DOHH2 (cell line): Measurements from ENCODE around the gene VSTM2B.

Experiments
- H3F3A ChIP-seq: fragments of 200-600 bp; sonication (generic), shearing (Covaris generic); 2 replicates; pipeline ENCODE4 v1.6.0; 2016; ENCODE audit warnings: antibody characterized with exemption, mild to moderate bottlenecking; ENCODE audit not compliant: control insufficient read depth, insufficient read depth
- H3K27ac ChIP-seq: fragments of 200-600 bp; sonication (generic); 2 replicates; pipeline ENCODE4 v1.5.1; 2014; ENCODE audit warnings: low read depth, mild to moderate bottlenecking, low read length, moderate library complexity
- H3K27me3 ChIP-seq: fragments of 200-600 bp; sonication (generic); 2 replicates; pipeline ENCODE4 v1.6.1; 2014; ENCODE audit warnings: mild to moderate bottlenecking, low read length, mixed read lengths; ENCODE audit not compliant: control insufficient read depth
- H3K36me3 ChIP-seq: fragments of 200-600 bp; sonication (generic); 2 replicates; pipeline ENCODE4 v1.6.1; 2014; ENCODE audit warnings: mild to moderate bottlenecking, low read length, moderate library complexity, mixed read lengths; ENCODE audit not compliant: control insufficient read depth
- H3K4me1 ChIP-seq: fragments of 200-600 bp; sonication (generic); 2 replicates; pipeline ENCODE4 v1.6.1; 2014; ENCODE audit warnings: mild to moderate bottlenecking, low read length, mixed read lengths; ENCODE audit not compliant: control insufficient read depth
- H3K4me2 ChIP-seq: fragments of 200-600 bp; sonication (generic); 2 replicates; pipeline ENCODE4 v1.6.0; 2014; ENCODE audit warnings: mild to moderate bottlenecking, low read length, moderate library complexity
- H3K4me3 ChIP-seq: fragments of 200-600 bp; sonication (generic); 2 replicates; pipeline ENCODE4 v1.5.1; 2014; ENCODE audit warnings: mild to moderate bottlenecking, low read length, mixed read lengths
- H3K79me2 ChIP-seq: fragments of 200-600 bp; sonication (generic); 2 replicates; pipeline ENCODE4 v1.6.1; 2014; ENCODE audit warnings: mild to moderate bottlenecking, low read length, mixed read lengths; ENCODE audit not compliant: control insufficient read depth
- H3K9me2 ChIP-seq: fragments of 200-600 bp; sonication (generic); replicated peaks from 2 replicates; pipeline ENCODE4 v1.6.1; 2014; ENCODE audit warnings: mild to moderate bottlenecking, low read length, mixed read lengths; ENCODE audit not compliant: control insufficient read depth
- H3K9me3 ChIP-seq: fragments of 200-600 bp; sonication (generic); 2 replicates; pipeline ENCODE4 v1.6.1; 2014; ENCODE audit warnings: antibody characterized with exemption, low read length, mixed read lengths; ENCODE audit not compliant: control insufficient read depth, insufficient read depth
- H4K20me1 ChIP-seq: fragments of 200-600 bp; sonication (generic); 2 replicates; pipeline ENCODE4 v1.6.0; 2014; ENCODE audit warnings: low read depth, mild to moderate bottlenecking, antibody characterized with exemption, low read length, moderate library complexity; ENCODE audit not compliant: control insufficient read depth, insufficient read depth
- EZH2phosphoT487 ChIP-seq: fragments of 200-600 bp; sonication (generic); IDR thresholded peaks from 2 replicates; pipeline ENCODE4 v1.6.1; 2017; ENCODE audit warnings: borderline replicate concordance, mild to moderate bottlenecking, antibody characterized with exemption, low read length, moderate library complexity, mixed read lengths
- TF ChIP-seq, protein P1 (sequence below): fragments of 200-600 bp; sonication (generic); IDR thresholded peaks from one replicate; pipeline ENCODE4 v1.5.1; 2014; ENCODE audit warnings: antibody characterized with exemption, mild to moderate bottlenecking, low read depth, low read length; ENCODE audit not compliant: poor library complexity, severe bottlenecking

VSTM2B gene

DNA sequence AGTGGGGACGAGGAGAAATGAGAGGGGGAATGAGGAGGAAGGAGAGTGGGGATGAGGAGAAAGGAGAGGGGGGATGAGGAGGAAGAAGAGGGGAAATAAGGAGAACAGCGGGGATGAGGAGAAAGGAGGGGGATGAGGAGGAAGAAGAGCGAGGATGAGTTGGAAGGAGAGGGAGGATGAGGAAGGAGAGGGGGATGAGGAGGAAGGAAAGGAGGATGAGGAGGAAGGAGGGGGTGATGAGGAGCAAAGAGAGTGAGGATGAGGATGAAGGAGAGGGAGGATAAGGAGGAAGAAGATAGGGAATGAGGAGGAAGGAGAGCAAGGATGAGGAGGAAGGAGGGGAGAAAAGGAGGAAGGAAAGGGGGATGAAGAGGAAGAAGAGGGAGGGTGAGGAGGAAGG lies 14.0 kb upstream of the VSTM2B start:
- Histone ChIP-seq H4K20me1 (no peaks in the 10 kb centered on the region), H3K79me2 (no peaks in the 10 kb centered on the region), H3K4me2 (no peak overlapping the region)

DNA sequence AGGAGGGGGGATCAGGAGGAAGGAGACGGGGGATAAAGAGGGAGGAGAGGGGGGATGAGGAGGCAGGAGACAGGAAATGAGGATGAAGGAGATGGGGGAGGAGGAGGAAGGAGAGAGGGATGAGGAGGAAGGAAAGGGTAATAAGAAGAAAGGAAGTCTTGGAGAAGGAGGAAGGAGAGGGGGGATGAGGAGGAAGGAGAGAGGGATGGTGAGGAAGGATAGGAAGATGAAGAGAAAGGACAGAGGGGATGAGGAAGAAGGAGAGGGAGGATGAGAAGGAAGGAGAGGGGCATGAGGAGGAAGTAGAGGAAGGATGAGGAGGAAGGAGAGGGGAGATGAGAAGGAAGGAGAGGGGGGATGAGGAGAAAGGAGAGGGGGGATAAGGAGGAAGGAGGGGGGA lies 13.0 kb upstream of the VSTM2B start:
- Histone ChIP-seq H3K36me3 (no peaks in the 10 kb centered on the region), H3K4me3 (no peak overlapping the region), H3K27me3 (no peaks in the 10 kb centered on the region), H3F3A (no peaks in the 10 kb centered on the region), H4K20me1 (no peaks in the 10 kb centered on the region), H3K9me3 (no peaks in the 10 kb centered on the region), H3K79me2 (no peaks in the 10 kb centered on the region), H3K9me2 (no peaks in the 10 kb centered on the region), H3K4me1 (no peaks in the 10 kb centered on the region), H3K27ac (no peak overlapping the region), H3K4me2 (no peak overlapping the region)
- TF ChIP-seq EZH2phosphoT487: no peak
- TF ChIP-seq, protein P1, sequence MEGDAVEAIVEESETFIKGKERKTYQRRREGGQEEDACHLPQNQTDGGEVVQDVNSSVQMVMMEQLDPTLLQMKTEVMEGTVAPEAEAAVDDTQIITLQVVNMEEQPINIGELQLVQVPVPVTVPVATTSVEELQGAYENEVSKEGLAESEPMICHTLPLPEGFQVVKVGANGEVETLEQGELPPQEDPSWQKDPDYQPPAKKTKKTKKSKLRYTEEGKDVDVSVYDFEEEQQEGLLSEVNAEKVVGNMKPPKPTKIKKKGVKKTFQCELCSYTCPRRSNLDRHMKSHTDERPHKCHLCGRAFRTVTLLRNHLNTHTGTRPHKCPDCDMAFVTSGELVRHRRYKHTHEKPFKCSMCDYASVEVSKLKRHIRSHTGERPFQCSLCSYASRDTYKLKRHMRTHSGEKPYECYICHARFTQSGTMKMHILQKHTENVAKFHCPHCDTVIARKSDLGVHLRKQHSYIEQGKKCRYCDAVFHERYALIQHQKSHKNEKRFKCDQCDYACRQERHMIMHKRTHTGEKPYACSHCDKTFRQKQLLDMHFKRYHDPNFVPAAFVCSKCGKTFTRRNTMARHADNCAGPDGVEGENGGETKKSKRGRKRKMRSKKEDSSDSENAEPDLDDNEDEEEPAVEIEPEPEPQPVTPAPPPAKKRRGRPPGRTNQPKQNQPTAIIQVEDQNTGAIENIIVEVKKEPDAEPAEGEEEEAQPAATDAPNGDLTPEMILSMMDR: no peak

More for the DNA sequence above, 14.0 kb upstream of the VSTM2B start:
- H3K27ac ChIP-seq: no peak overlapping the region
- H3K4me1 ChIP-seq: no peaks in the 10 kb centered on the region
- H3K36me3 ChIP-seq: no peaks in the 10 kb centered on the region
- no peaks in the 10 kb centered on the region for H3K27me3 ChIP-seq
- no peak for TF ChIP-seq EZH2phosphoT487
- TF ChIP-seq, protein P1: no peak
- H3F3A ChIP-seq: no peaks in the 10 kb centered on the region
- H3K9me3 ChIP-seq: no peaks in the 10 kb centered on the region
- H3K4me3 ChIP-seq: no peak overlapping the region
- H3K9me2 ChIP-seq: no peaks in the 10 kb centered on the region

DNA sequence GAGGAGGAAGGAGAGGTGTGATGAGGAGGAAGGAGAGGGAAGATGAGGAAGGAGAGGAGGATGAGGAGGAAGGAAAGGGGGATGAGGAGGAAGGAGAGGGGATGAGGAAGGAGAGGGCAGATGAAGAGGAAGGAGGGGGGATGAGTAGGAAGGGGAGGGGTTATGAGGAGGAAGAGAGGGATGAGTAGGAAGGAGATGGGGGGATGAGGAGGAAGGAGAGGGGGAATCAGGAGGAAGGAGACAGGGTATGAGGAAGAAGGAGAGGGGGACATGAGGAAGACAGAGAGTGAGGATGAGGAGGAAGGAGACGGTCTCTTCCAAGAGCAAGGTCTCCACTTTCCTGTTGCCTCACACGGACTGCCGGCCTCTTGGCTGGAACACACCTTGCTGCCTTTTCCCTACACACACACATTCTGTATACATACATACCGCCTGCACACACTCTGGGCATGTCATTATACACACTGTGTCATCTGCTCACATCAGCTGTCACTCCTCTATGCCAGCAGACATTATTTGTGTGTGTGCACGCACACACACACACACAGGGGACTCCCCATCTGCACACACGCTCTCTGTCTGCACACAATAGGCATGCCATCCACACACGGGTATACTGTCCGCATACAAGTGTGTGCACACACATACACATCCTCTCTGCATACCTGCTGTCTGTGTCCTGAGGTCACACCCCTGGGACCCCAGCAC lies 11.1 kb upstream of the VSTM2B start:
- no peak for TF ChIP-seq EZH2phosphoT487
- TF ChIP-seq, protein P1: no peak
- Histone ChIP-seq H3K36me3 (no peaks in the 10 kb centered on the region), H3F3A (no peaks in the 10 kb centered on the region), H3K79me2 (no peaks in the 10 kb centered on the region), H4K20me1 (no peaks in the 10 kb centered on the region), H3K27me3 (no peaks in the 10 kb centered on the region), H3K4me2 (no peak overlapping the region), H3K4me1 (no peaks in the 10 kb centered on the region), H3K9me3 (no peaks in the 10 kb centered on the region), H3K4me3 (no peak overlapping the region), H3K27ac (no peak overlapping the region), H3K9me2 (no peaks in the 10 kb centered on the region)
